K562 (cell line): ENCODE data around the gene TLE7. TPM values are rescaled to one million over a fixed set of nuclear protein-coding genes. Genes with fewer than 3 reads are reported as not detected.

ENCODE experiments used
- ATF7 ChIP-seq: fragments of 450-650 bp; IDR thresholded peaks from 2 replicates; pipeline ENCODE4 v1.7.1; 2014; ENCODE audit warnings: mild to moderate bottlenecking, moderate library complexity
- CTBP1 ChIP-seq: fragments of 450-650 bp; IDR thresholded peaks from 2 replicates; pipeline ENCODE4 v1.6.1; 2016; ENCODE audit warnings: borderline replicate concordance
- E2F6 ChIP-seq, 2 experiments: IDR thresholded peaks; 2 replicates each; pipeline ENCODE4 v1.6.1; 2011; ENCODE audit warnings: borderline replicate concordance in 1 of 2, control low read depth in 1 of 2, low read depth in 1 of 2, low read length in 1 of 2, mild to moderate bottlenecking in 1 of 2, mixed read lengths in 1 of 2, moderate library complexity in 1 of 2; ENCODE audit not compliant: insufficient read depth in 1 of 2, insufficient read length in 1 of 2, poor library complexity in 1 of 2, severe bottlenecking in 1 of 2; ENCODE audit errors: extremely low read depth in 1 of 2
- E2F8 ChIP-seq: fragments of 450-650 bp; IDR thresholded peaks from 2 replicates; pipeline ENCODE4 v1.7.1; 2018; ENCODE audit warnings: mild to moderate bottlenecking, low read depth; ENCODE audit not compliant: partially characterized antibody
- HDAC1 ChIP-seq, 2 experiments: fragments of 450-650 bp; IDR thresholded peaks; 2 replicates each; pipeline ENCODE4 v1.6.1; 2016 to 2017; ENCODE audit warnings: inconsistent platforms in 1 of 2, mild to moderate bottlenecking in 1 of 2, moderate library complexity in 1 of 2
- KHSRP ChIP-seq: fragments of 450-650 bp; IDR thresholded peaks from 2 replicates; pipeline ENCODE4 v1.6.1; 2017
- SAP30 ChIP-seq: fragments of 200-600 bp; sonication (generic); IDR thresholded peaks from 2 replicates; pipeline ENCODE4 v1.6.1; 2012; ENCODE audit warnings: borderline replicate concordance, low read depth, mild to moderate bottlenecking, moderate library complexity, low read length, control low read depth, inconsistent platforms; ENCODE audit not compliant: insufficient read depth, poor library complexity, severe bottlenecking
- SFPQ ChIP-seq: fragments of 200-400 bp; formaldehyde crosslinking; IDR thresholded peaks from 2 replicates; pipeline ENCODE4 v1.6.1; 2017; ENCODE audit warnings: mild to moderate bottlenecking, low read depth, low read length, moderate library complexity
- ZBTB1 ChIP-seq: sonication (generic); formaldehyde crosslinking; IDR thresholded peaks from 2 replicates; pipeline ENCODE4 v1.8.1; 2023; ENCODE audit warnings: missing genetic modification reagents, low read depth, mild to moderate bottlenecking, borderline replicate concordance
- ZKSCAN1 ChIP-seq: fragments of 150-350 bp; IDR thresholded peaks from 2 replicates; pipeline ENCODE4 v1.6.1; 2016; ENCODE audit warnings: low read depth, low read length
- ZNF780A ChIP-seq: fragments of 250-450 bp; sonication (Bioruptor Pico); IDR thresholded peaks from 2 replicates; pipeline ENCODE4 v1.5.0; 2021; ENCODE audit warnings: mild to moderate bottlenecking
- polyA plus RNA-seq, 8 experiments: library from polyadenylated mRNA; depleted of rRNA in 4 of 8; stranded (reverse) in 5 of 8; unstranded in 3 of 8; fragments of >200 nt; fragmentation: Nextera tagmentation in 2 of 8; fragmentation: Illumina TruSeq in 1 of 8; extraction: Ambion mirVana in 2 of 8; extraction: Trizol in 1 of 8; gene quantifications; 2 replicates each; pipeline versions ENCODE4 v1.2.1 to v1.2.3, GENCODE V29; 2011 to 2014; ENCODE audit warnings: inconsistent platforms in 1 of 8, missing spikeins in 1 of 8
- total RNA-seq, 7 experiments: library from RNA; depleted of rRNA in 6 of 7; stranded (reverse); fragments of >200 nt in 6 of 7; fragmentation: Illumina TruSeq in 2 of 7; extraction: Trizol in 2 of 7; gene quantifications; 2 replicates each; pipeline versions ENCODE4 v1.2.1 to v1.2.3, GENCODE V29; 2011 to 2021; ENCODE audit warnings: low replicate concordance in 1 of 7
- TF ChIP-seq, protein P1 (sequence below): fragments of 200-800 bp; sonication (Bioruptor generic); IDR thresholded peaks from 2 replicates; pipeline ENCODE4 v1.6.1; 2017; ENCODE audit warnings: missing genetic modification characterization, missing compliant biosample characterization
- TF ChIP-seq, protein P2 (sequence below), 2 experiments: fragments of 450-650 bp in 1 of 2; IDR thresholded peaks; 2 replicates each; pipeline ENCODE4 v1.6.1; 2011 to 2017; ENCODE audit warnings: low read depth in 2 of 2, antibody characterized with exemption in 1 of 2, borderline replicate concordance in 1 of 2, low read length in 1 of 2, mild to moderate bottlenecking in 1 of 2, mixed read lengths in 1 of 2; ENCODE audit not compliant: control insufficient read depth in 1 of 2

The TLE7 gene
- total and polyA plus RNA-seq, 9 of the 15 experiments (the other 6 are each of a cell fraction or from before 2014, with no cell fraction given): not detected

GRCh38 chr16:71461686-71462648, 20.1 kb upstream of the TLE7 start, which contains the start of gene ZNF23 (continued):
- TF ChIP-seq SFPQ (no peak), ZBTB1 (CRISPR knock-in tag) (peak; percentile 20; the same call in 1 of the 2 replicates), ZNF780A (CRISPR knock-in tag) (no peak), ATF7 (peak; percentile 78), HDAC1 (IDR thresholded peaks at IDR 0.05) (peak; percentile 9 to 93; a peak in 2 of 4 replicates), ZKSCAN1 (no peak), E2F6 (IDR thresholded peaks at IDR 0.05; ENCODE audit: borderline replicate concordance in 1 of 2, extremely low read depth in 1 of 2, insufficient read depth in 1 of 2, insufficient read length in 1 of 2, low read depth in 1 of 2, low read length in 1 of 2, poor library complexity in 1 of 2, severe bottlenecking in 1 of 2) (peak in 1 of 2 experiments; percentile 6), SAP30 (peak; percentile 72), KHSRP (peak; percentile 59; the same call in 1 of the 2 replicates), E2F8 (peak; percentile 84), CTBP1 (peak; percentile 75; the same call in 1 of the 2 replicates)
- TF ChIP-seq, protein P1, sequence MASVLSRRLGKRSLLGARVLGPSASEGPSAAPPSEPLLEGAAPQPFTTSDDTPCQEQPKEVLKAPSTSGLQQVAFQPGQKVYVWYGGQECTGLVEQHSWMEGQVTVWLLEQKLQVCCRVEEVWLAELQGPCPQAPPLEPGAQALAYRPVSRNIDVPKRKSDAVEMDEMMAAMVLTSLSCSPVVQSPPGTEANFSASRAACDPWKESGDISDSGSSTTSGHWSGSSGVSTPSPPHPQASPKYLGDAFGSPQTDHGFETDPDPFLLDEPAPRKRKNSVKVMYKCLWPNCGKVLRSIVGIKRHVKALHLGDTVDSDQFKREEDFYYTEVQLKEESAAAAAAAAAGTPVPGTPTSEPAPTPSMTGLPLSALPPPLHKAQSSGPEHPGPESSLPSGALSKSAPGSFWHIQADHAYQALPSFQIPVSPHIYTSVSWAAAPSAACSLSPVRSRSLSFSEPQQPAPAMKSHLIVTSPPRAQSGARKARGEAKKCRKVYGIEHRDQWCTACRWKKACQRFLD: no peak
- TF ChIP-seq, protein P2, sequence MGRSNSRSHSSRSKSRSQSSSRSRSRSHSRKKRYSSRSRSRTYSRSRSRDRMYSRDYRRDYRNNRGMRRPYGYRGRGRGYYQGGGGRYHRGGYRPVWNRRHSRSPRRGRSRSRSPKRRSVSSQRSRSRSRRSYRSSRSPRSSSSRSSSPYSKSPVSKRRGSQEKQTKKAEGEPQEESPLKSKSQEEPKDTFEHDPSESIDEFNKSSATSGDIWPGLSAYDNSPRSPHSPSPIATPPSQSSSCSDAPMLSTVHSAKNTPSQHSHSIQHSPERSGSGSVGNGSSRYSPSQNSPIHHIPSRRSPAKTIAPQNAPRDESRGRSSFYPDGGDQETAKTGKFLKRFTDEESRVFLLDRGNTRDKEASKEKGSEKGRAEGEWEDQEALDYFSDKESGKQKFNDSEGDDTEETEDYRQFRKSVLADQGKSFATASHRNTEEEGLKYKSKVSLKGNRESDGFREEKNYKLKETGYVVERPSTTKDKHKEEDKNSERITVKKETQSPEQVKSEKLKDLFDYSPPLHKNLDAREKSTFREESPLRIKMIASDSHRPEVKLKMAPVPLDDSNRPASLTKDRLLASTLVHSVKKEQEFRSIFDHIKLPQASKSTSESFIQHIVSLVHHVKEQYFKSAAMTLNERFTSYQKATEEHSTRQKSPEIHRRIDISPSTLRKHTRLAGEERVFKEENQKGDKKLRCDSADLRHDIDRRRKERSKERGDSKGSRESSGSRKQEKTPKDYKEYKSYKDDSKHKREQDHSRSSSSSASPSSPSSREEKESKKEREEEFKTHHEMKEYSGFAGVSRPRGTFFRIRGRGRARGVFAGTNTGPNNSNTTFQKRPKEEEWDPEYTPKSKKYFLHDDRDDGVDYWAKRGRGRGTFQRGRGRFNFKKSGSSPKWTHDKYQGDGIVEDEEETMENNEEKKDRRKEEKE (IDR thresholded peaks at IDR 0.05; ENCODE audit: borderline replicate concordance in 1 of 2, control insufficient read depth in 1 of 2, low read depth in 2 of 2, low read length in 1 of 2): no peak
